Activated CD4-positive, alpha-beta T cell treated with anti-CD3 and anti-CD28 coated beads, Interleukin-2, amount 50 U/mL, for 16 hours (primary cell): Measurements from ENCODE around the gene IKZF3.
"Not testable (repeated sequence)": the region's sequence is repeated elsewhere in the genome, so short reads cannot be mapped to it uniquely, and the experiment has no call there.

Source experiments
- DNase-seq: peaks from one replicate; pipeline ENCODE4 v3.0.0-alpha.2; 2020

IKZF3 gene

DNA sequence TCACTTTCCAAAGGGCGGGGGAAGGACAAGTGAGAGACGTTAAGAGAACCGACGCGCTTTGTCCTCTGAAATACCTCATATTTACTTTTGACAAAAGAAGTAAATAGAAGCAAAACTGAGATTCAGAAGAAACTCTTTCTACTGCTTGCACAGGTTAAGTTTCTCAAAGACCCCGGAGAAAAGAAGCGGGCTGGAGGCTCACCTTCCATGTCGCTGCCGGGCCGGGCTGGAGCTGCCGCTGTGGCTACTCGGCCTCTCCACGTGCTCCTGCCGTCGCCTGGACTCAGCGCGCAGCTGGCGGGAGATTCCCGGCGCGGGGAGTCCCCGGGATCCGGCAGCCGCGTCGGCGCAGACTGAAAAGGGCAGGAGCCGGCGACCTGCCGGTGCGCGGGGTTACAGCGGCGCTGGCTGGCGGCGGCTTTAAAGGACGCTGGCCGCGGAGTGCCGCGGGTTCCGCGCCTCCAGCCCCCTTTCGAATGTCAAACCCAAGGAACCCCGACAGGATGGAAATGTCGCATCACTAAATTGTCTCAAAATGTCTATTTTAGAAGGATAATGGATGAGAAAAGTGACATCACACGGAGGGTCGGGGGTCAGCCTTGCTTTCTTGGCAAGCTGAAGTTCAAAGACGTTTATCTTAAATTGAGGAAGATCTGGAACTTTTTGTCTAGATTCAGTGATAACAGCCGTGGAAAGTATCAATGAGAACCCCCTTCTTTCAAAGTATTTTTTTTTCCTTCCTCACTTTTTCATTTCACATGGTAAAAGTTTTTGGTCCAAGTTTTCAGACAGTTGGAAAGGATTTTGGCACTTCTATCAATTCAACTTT, at the start of gene IKZF3:
Gene IKZF3 (minus strand): TSS at position 395 of the 829 bp plus-strand sequence. CDS start 186 bp downstream, at position 209.
- peak; percentile 84 for DNase-seq

DNA sequence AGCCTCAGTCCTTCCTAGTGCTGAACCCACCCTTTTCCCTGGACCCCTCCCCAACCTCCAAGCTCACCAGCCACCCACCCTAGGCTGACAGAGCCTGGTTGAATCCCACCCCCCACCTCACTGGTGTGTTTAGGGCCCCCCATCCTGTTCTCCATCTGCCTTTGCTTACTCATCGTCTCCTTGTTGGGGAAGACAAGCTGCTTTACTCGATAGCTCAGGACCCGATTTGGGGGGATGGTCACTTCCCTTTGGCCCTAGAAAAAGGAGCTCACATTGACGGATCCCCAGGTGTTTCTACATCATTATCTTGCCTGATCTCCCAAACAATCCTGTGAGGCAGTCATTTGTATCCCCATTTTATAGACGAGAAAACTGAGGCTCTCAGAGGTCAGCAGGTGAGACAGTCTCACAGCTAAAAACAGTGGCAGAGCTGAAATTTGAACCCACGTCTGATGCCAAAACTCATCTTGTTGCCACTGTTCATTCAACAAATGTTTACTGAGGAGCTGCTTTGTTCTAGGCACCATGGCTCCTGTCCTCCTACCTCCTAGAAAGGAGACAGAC, 44.8 kb upstream of the IKZF3 start:
- DNase-seq = no peak

- DNase-seq = no peak
Measured at GRCh38 chr17:39904990-39905288, 40.8 kb upstream of the IKZF3 start.

GRCh38 chr17:39903158-39903884, 39.2 kb upstream of the IKZF3 start:
- peak; percentile 61 for DNase-seq

DNA sequence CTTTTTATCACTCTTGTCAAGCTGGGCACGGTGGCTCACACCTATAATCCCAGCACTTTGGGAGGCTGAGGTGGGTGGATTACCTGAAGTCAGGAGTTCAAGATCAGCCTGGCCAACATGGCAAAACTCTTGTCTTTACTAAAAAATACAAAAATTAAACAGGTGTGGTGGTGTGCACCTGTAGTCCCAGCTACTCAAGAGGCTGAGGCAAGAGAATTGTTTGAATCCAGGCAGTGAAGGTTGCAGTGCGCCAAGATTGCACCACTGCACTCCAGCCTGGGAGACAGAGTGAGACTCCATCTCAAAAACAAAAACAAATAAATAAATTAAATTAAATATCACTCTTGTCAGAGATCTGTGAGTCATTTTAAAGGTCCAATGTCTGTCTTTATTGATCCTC, 37.9 kb upstream of the IKZF3 start:
- not testable (repeated sequence) for DNase-seq

DNA sequence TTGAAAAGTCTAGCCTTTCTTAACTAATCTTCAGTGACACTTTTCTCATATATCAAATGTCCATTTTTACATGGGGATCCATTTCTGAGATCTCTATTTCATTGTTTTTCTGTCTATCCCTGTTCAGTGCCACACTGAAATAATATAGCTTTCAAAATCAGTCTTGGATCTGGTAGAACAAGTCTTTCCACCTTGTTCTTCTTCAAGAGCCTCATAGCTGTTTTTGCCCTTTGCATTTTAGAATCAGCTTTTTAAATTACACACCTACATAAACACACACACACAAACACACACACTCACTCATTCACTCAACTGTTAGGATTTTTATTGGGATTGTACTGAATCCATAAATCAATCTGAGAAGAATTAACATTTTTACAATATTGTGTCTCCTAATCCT, 35.1 kb upstream of the IKZF3 start:
- no peak for DNase-seq

DNA sequence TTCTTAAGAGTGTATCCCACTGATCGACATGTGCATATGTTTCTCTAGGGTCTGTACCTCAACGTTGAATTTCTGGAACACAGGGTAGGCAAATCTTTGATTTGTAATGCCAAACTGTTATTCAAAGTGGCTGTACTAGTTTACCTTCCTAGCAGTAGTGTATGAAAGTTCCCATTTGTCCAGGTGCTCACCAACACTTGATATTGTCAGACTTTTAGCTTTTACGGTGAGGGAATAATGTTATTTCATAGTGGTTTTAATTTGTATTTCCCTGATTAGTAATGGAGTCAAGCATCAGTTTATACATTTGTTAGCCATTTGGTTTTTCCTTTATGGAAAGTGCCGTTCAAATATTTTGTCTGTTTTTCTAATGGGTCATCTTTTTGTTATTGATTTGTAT, 34.0 kb upstream of the IKZF3 start:
- no peak for DNase-seq

GRCh38 chr17:39894681-39895376, 30.7 kb upstream of the IKZF3 start:
- peak; percentile 22 for DNase-seq

- DNase-seq = no peak
Measured at GRCh38 chr17:39889200-39889599, 25.1 kb upstream of the IKZF3 start.

- DNase-seq = no peak
Measured at GRCh38 chr17:39887078-39887477, 23.0 kb upstream of the IKZF3 start.

GRCh38 chr17:39886102-39886501, 22.0 kb upstream of the IKZF3 start:
- not testable (repeated sequence) for DNase-seq

GRCh38 chr17:39872751-39873150, 8.6 kb upstream of the IKZF3 start:
- DNase-seq = no peak

GRCh38 chr17:39871801-39872200, 7.7 kb upstream of the IKZF3 start:
- DNase-seq = no peak

DNA sequence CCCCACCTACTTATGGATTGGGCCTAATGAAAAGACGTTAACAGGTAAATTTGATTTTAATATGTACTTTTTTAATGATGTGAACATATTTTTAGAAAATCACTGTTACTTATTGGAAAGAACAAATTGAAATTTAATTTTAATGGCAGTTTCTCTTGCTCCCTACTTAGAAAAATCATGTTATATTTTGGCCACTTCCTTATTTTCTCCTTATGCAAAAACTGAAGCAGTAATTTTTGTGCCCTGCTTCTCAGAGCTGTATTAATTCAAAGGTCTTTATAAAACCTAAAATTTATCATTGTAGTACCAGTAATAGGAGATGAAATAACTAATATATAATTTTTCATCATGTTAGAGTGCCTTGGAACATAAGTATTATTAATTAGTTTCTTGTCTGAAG, 6.7 kb upstream of the IKZF3 start:
- no peak for DNase-seq

DNA sequence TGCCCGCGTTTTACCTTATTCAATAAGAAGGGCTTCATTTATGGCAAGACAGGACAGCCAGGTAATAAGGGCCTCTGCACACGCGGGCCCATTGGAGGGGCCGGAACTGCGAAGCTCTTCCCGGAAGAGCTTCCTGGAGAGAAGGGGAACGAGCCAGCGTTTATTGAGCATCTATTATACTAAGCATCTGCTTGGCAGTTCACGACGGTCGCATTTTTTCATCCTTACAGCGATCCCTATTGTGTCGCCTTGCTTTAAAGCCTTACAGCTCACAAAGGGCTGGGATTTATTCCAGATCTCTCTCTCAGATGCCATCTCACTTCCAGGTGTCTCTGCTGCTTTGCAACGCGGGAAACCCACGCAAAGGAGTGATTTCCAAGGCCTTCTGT, 4.4 kb upstream of the IKZF3 start:
- no peak for DNase-seq

DNA sequence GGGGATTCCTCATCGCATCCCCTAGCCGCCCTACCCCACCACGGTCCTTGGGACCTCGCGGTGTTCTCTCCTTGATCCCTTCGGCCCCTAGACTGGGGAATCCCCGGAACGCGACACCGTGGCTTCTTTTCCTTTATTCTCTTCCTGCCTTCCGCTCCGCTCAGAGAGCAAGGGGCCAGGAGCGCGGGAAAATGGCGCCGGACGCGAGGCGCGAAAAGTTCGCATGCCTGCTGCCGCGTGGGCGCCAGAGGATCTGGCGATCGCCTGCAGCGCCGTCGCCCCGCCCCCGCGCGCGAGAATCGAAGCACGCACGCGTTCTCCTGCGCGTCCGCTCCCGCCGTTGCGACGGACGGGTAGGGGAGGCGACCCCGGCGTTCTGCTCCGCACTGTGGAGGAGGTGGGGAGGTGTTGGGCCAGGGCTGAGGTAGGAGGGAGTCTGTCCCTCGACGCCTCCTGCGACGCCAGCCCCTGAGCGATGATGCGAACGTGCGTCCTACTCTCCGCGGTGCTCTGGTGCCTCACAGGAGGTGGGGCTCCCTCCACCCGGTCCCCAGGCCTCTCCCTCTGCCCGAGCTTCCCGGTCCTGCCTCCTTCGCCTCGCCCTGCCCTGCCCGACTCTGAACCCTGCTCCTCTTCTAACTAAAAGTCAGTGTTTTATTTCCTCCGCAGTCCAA, 3.9 kb upstream of the IKZF3 start, which contains the start of gene ZPBP2:
Gene ZPBP2 (plus strand): TSS at position 323 of the 674 bp plus-strand sequence. CDS start 153 bp downstream, at position 476.
- no peak for DNase-seq

DNA sequence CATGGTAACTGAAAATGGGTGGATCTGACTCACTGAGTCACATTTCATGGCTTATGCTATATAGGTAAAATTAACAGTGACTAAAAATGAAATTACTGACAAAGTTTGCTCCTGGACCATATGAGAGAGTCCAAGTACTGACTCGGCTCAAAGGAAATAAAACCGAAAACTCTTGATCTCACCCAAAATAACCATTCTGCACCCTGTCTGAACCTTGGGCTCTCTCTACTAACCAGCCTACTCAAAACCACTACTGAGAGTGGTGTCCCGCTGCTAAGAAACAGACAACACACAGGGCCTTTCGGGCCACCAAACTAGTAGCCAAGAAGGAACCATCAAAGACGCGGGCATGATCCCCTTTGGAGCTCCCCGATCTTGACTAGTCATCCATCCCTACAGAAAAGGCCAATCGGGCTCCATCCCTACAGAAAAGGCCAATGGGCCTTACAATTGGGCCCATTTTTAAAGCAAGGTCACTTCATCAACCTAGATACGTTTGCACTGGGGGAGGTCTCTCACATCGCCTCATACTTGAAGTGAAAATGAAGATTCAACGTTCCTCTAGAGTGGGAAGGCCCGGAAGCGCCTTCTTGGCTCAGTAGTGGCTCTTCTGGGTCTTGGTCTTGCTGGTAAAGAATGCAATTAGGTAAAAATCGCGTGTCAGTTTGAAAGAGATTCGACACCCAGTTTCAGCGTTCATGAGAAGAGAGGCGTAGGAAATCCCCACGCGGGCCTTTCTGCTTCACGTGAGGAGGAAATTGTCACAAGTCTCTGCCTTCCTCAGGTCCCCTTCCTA, 3.2 kb upstream of the IKZF3 start:
- DNase-seq = peak; percentile 93

- no peak for DNase-seq
Measured at GRCh38 chr17:39866013-39866730, 2.1 kb upstream of the IKZF3 start.

DNA sequence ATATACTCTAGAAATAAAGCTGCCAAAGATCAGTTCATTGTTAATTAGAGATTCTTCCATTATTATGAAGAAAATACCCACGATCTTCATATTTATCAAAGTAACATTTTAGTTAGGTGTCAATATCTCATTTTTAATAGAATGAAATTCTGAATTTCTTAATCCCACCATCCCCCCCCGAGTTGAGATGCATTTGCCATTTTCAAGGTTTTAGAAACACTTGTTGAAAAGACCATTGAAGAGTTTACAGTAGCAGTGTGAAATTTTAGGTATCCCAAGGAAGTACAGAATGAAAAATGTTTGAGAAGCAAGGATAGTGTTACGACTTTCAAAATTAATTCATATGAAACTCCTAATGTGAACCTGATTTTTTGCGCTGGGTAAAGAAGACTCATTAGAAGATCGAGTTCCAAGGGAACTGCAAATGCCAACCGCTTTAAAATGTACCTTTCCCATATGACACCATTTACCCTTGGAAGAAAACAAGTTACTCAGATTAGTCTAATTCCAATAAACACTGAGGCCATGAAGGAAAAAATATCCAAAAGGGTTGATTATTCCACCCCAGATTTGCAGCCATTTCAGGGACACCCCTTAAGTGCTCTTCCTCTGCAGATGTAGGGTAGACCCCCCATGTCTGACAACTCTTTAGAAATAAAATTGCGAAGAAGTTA, 731 bp downstream of the IKZF3 start:
- DNase-seq = no peak

DNA sequence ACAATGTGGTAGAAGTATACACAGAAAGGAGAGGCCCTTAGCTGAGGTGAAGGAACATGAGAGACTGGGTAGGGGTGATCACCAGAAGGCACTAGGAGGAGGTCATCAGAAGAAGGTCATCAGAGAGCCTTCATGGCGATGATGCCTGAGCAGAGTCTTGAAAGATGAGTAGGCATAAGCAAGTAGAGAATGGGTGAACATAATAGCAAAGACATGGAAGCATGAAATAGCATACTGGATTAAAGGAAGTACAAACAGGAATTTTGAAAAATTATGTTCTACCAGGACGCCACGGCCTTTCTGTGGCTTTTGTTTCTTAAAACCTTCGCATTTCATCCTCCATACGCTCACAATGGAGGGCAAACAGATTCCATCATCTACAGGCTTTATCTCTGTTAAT, 2.9 kb downstream of the IKZF3 start:
- DNase-seq = peak; percentile 20
